WERI-Rb-1 (cell line): ENCODE data around the gene NECTIN1.

Source experiments
- DNase-seq: peaks from one replicate; pipeline ENCODE4 v3.0.0-alpha.2; 2020
- H3K27ac ChIP-seq: fragments of 250-450 bp; sonication (Bioruptor Pico); 2 replicates; pipeline ENCODE4 v1.5.1; 2020; ENCODE audit warnings: mild to moderate bottlenecking, moderate library complexity
- H3K27me3 ChIP-seq: fragments of 250-450 bp; sonication (Bioruptor Pico); 2 replicates; pipeline ENCODE4 v1.5.1; 2021; ENCODE audit warnings: mild to moderate bottlenecking, low read depth, moderate library complexity; ENCODE audit not compliant: insufficient read depth, severe bottlenecking
- H3K36me3 ChIP-seq: fragments of 250-450 bp; sonication (Bioruptor Pico); 2 replicates; pipeline ENCODE4 v1.5.1; 2020; ENCODE audit warnings: mild to moderate bottlenecking, moderate library complexity
- H3K4me3 ChIP-seq: 2 replicates; pipeline ENCODE4 v1.5.1; 2011; ENCODE audit warnings: low read depth, mild to moderate bottlenecking, control low read depth, low read length
- H3K9me3 ChIP-seq: fragments of 250-450 bp; sonication (Bioruptor Pico); 2 replicates; pipeline ENCODE4 v1.5.1; 2021; ENCODE audit warnings: mild to moderate bottlenecking, moderate library complexity; ENCODE audit not compliant: severe bottlenecking
- TF ChIP-seq, protein P1 (sequence below): IDR thresholded peaks from 2 replicates; pipeline ENCODE4 v1.5.1; 2011; ENCODE audit warnings: low read depth, mild to moderate bottlenecking, control low read depth, inconsistent platforms, low read length

The NECTIN1 gene

GRCh38 chr11:119706887-119707286 is 22.1 kb downstream of the NECTIN1 start:
- H3K27me3 ChIP-seq = no peaks in the 10 kb centered on the region
- TF ChIP-seq, protein P1, sequence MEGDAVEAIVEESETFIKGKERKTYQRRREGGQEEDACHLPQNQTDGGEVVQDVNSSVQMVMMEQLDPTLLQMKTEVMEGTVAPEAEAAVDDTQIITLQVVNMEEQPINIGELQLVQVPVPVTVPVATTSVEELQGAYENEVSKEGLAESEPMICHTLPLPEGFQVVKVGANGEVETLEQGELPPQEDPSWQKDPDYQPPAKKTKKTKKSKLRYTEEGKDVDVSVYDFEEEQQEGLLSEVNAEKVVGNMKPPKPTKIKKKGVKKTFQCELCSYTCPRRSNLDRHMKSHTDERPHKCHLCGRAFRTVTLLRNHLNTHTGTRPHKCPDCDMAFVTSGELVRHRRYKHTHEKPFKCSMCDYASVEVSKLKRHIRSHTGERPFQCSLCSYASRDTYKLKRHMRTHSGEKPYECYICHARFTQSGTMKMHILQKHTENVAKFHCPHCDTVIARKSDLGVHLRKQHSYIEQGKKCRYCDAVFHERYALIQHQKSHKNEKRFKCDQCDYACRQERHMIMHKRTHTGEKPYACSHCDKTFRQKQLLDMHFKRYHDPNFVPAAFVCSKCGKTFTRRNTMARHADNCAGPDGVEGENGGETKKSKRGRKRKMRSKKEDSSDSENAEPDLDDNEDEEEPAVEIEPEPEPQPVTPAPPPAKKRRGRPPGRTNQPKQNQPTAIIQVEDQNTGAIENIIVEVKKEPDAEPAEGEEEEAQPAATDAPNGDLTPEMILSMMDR = peak; percentile 59
- peak overlapping the region; percentile 95; the same call in 1 of the 2 replicates for H3K27ac ChIP-seq
- H3K4me3 ChIP-seq = no peak overlapping the region
- DNase-seq = peak; percentile 53
- no peaks in the 10 kb centered on the region for H3K9me3 ChIP-seq
- H3K36me3 ChIP-seq = peaks cover 10% of the 10 kb centered on the region

GRCh38 chr11:119706029-119706428 is 23.0 kb downstream of the NECTIN1 start:
- Histone ChIP-seq H3K36me3 (peaks cover 10% of the 10 kb centered on the region), H3K27me3 (no peaks in the 10 kb centered on the region), H3K27ac (peak overlapping the region; percentile 95; the same call in 1 of the 2 replicates), H3K9me3 (no peaks in the 10 kb centered on the region), H3K4me3 (no peak overlapping the region)
- TF ChIP-seq, protein P1 = no peak
- no peak for DNase-seq

GRCh38 chr11:119705362-119705761 is 23.6 kb downstream of the NECTIN1 start:
- no peak overlapping the region for H3K4me3 ChIP-seq
- peak overlapping the region; percentile 95 for H3K27ac ChIP-seq

DNA sequence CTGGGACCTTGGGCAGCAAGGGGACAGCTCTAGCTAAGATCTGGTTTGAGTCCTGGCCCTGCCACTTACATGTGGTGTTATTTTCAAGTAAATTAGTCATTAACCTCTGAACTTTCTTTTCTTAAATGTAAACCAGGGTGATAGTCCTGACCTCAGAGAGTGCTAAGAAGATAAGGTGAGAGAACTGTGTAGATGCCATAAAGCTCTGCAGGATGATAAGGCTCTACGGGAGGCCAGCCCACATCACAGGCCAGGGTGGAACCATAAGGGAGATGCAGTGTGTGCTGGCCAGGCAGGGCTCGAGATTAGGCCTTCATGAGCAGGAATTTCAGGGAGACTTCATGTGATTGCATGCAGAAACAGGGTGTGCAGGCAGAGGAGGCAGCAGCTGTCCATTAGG is 24.2 kb downstream of the NECTIN1 start:
- H3K4me3 ChIP-seq = no peak overlapping the region
- TF ChIP-seq, protein P1 = no peak
- peak overlapping the region; percentile 95 for H3K27ac ChIP-seq
- peaks cover 14% of the 10 kb centered on the region for H3K36me3 ChIP-seq
- H3K27me3 ChIP-seq = no peaks in the 10 kb centered on the region
- no peaks in the 10 kb centered on the region for H3K9me3 ChIP-seq
- DNase-seq = no peak

More at GRCh38 chr11:119705362-119705761, 23.6 kb downstream of the NECTIN1 start:
- Histone ChIP-seq H3K9me3 (no peaks in the 10 kb centered on the region), H3K27me3 (no peaks in the 10 kb centered on the region), H3K36me3 (peaks cover 14% of the 10 kb centered on the region)
- TF ChIP-seq, protein P1 = no peak
- no peak for DNase-seq

DNA sequence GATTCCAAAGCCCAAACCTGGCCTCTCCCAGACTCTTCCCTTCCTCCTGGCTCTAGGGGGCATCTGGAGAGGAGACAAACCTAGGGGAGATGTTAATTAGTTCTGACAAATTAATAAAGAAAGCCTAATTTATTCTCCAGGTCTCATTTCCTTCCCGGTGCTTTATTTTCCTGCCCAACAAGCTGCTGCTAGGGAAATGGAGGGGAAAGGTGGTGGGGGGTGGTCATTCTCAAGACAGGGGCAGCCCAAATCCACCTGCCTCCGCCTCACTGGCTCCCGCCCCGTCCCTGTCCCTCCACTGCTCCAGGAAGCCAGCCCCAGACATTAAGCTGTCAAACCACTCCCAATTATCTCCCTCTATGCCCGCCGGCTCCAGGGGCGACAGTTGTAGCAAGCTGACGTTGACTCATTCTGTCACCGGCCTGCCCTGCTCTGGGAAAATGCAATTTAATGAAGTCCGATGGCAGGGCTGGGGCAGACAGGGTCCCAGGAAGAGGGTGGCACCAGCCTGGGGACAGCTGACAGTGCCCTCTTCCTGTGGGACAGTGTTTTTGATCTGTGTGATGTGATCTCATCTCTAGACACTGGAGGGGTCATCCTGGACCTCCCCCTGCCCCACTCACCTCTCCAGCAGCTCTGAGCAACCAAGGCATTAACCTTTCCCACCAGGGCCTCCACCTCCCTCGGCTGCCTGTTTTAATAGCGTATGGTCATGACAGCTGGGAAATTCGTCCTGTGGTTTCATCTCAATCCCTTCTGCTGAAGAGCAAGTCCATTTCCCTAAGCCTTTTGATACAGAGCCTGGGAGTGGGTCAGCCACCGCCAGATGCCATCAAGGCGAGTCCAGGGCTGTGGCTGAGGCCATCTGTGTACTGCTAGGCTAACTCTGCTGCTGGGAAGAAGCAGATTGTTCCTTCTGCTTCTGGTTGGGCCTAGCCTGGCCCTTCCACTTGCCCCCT is 27.1 kb downstream of the NECTIN1 start:
- no peaks in the 10 kb centered on the region for H3K9me3 ChIP-seq
- DNase-seq = peak; percentile 94
- H3K4me3 ChIP-seq = peak overlapping the region; percentile 25
- H3K27ac ChIP-seq = peak overlapping the region; percentile 95
- no peaks in the 10 kb centered on the region for H3K27me3 ChIP-seq
- TF ChIP-seq, protein P1 = no peak
- H3K36me3 ChIP-seq = peaks cover 17% of the 10 kb centered on the region
